ENCODE results near the gene C1QTNF6.

- TF ChIP-seq CTCF (IDR thresholded peaks at IDR 0.05), result no peak
- no peak for TF ChIP-seq MAZ (IDR thresholded peaks at IDR 0.05; ENCODE audit: borderline replicate concordance, low read depth, low read length)
- no peak for TF ChIP-seq SREBF2 (IDR thresholded peaks at IDR 0.05)
- no peak for TF ChIP-seq POLR2A (IDR thresholded peaks at IDR 0.05; ENCODE audit: low read length)
- TF ChIP-seq HDAC2 (IDR thresholded peaks at IDR 0.05), result no peak
- TF ChIP-seq REST (IDR thresholded peaks at IDR 0.05), result no peak
- TF ChIP-seq KDM5A (IDR thresholded peaks at IDR 0.05), result no peak
- no peak for TF ChIP-seq MYC (IDR thresholded peaks at IDR 0.05; ENCODE audit: borderline replicate concordance, low read length)
Observed at GRCh38 chr22:37153901-37154300, 34.1 kb downstream of the C1QTNF6 start.

All from A549 (cell line).